Cerebellar cortex (tissue), 1 donor: Measurements from ENCODE around the gene KCNK2.

Source experiments
- DNase-seq: peaks from one replicate; pipeline ENCODE4 v3.0.0-alpha.2; 2015; ENCODE audit warnings: low spot score

KCNK2 gene

GRCh38 chr1:215082532-215083382, at the start of gene KCNK2:
TSS of gene KCNK2 (plus strand) at chr1:215082737. CDS start at chr1:215083386, 649 bp downstream.
- DNase-seq, result no peak

DNA sequence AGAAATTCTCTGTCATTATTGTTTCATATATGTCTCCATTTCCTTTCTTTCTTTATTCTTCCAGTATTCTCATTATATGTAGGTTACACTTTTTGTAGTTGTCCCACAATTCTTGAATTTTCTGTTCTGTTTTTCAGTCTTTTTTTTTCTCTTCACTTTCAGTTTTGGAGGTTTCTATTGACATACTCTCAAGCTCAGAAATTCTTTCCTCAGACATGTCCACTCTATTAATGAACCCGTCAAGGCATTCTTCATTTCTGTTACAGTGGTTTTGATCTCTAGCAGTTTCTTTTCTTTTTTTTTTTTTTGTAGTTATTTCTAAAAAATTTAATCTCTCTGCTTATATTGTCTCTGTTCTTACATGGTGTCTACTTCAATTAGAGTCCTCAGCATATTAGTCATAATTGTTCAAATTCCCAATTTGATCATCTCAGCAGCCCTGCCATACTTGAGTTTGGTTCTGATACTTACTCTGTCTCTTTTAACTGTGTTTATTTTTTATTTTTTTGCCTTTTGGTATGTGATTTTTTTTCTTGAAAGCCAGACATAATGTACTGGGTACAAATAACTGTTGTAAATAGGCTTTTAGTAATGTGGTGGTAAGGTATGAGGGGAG, 49.5 kb upstream of the KCNK2 start:
- DNase-seq, result no peak

DNA sequence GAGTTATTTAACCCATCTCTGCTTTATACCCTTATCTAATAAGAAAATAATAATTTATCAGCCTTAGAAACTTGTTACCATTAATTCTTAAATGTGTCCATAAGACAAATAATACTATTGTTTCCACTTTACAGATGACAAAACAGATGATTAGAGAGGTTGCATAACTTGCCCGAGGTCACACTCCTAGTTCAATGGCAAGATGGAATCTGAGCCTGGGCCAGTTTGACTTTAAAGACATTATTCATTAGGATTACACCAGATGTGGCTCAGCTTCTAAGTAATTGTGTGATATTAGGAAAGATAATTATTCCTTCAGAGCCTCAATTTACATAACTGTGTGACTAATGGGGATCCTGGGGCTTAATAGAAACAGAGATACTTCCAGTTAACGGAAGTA, 42.3 kb upstream of the KCNK2 start:
- no peak for DNase-seq

GRCh38 chr1:215043401-215043800, 39.1 kb upstream of the KCNK2 start:
- no peak for DNase-seq

DNA sequence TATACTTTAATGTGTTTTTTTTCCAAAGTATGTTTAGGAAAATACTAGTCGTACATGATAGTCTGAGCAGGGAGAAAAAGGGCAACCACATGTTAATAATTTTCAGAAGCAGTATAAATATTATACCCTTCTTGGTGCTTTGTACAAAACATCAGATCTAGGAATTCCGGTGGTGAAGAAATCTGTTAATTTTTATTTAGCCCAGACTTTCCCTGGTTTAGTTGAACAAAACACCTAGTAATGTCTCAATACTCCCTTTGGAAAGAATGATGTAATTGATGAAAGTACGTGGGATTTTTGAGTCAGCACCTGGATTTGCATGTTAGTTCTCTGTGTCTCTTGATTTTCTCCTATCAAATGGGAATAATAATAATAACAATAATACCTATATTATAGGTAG, 38.4 kb upstream of the KCNK2 start:
- no peak for DNase-seq

DNA sequence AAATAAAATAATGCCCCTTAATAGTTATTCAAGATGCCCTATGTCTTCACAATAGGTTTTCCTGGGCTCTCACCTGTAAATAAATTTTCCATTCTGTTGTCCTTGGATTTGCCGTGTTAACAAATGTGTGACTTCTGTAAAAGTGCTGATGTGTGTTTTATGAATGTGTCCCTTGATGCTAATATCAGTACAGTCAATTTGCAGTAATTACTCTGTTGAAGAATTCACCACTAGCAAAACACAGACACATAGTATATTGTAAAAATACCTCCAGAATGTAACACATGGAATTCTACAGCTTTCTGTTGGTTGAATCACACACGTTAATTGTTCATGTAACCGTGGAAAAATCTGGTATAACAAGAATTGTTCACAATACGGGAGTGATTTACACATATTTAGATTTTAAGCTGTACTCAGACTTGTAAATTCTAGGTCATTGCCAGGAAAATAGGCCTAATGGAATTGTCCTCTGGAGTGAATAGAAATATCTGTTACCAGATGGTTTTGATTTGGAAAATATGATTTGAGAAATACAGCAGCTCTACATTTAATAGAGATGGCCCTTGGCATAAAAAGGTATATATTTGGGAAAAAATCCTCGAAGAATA, 36.7 kb upstream of the KCNK2 start:
- no peak for DNase-seq

GRCh38 chr1:215052256-215053015, 30.1 kb upstream of the KCNK2 start:
- DNase-seq, result no peak

DNA sequence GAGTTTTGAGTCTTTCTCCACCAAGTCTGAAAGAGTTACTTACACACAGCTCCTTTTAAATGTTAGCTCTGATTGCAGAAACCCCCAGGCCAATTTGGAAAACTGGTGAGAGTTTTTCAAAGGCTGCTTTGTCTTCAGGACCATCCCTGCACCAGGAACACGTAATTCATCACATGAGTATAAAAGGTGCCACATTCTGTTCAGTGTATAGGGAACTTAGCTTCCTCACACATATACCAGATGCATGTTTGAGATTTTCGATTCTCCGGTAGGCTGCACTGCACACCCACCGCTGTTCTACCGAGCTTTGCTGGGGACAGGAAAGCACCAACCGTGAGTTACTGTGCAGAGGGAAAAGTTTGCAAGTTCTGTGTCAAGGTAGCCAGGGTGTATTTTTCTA, 28.3 kb upstream of the KCNK2 start:
- DNase-seq, result no peak

DNA sequence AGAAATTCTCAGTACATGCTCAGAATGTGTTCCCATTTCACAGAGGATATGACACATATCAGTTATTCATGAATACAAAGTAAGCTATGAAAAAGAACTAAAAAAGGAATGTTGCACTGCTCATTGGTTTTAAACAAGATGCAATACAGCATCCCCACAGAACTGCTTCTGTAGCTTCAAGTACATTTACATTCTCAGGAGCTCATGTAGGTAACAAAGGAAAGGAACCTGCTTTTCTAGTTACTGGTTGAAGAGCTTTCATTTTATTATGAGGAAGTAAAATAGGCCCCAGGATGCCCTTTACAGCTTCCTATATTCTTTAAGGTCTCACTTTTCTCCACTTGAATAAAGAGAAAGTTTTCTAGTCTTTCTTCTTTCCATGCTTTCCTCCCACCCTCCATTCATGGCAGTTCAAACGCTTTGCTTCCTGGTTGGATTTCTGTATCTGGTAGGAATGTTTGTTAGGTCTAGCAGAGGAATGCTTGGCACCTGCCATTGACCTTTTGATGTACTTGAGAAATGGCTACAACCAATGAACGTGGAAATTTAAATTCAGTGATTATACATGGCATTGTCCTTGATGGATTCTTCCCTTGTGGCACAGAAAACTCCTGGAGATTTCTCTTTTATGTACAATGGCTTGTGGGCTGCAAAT, 27.1 kb upstream of the KCNK2 start:
- DNase-seq, result no peak

- no peak for DNase-seq
Measured at GRCh38 chr1:215056584-215056983, 26.0 kb upstream of the KCNK2 start.

GRCh38 chr1:215059947-215060346, 22.6 kb upstream of the KCNK2 start:
- DNase-seq, result peak; percentile 32

GRCh38 chr1:215064327-215064726, 18.2 kb upstream of the KCNK2 start:
- no peak for DNase-seq

GRCh38 chr1:215071078-215071477, 11.5 kb upstream of the KCNK2 start:
- no peak for DNase-seq

GRCh38 chr1:215076322-215076721, 6.2 kb upstream of the KCNK2 start:
- peak; percentile 17 for DNase-seq

DNA sequence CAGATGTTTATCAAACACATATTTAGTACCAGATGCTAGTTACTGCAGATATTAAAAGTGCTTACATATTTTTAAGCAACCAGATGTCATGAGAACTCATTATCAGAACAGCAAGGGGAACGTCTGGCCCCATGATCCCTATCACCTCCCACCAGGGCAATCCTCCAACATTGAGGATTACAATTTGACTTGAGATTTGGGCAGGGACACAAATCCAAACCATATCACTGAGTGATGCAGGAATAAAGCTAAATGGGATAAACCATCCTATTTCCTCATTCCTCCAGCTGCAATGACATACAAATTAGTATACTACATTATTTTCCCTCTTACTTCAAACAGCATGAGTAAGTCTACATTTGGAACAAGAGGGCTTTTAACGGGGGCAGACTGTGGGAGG, 3.1 kb upstream of the KCNK2 start:
- no peak for DNase-seq

GRCh38 chr1:215081661-215082531, 641 bp upstream of the KCNK2 start:
- no peak for DNase-seq

GRCh38 chr1:215083383-215083961, 935 bp downstream of the KCNK2 start:
- no peak for DNase-seq

- DNase-seq, result no peak
Measured at GRCh38 chr1:215084621-215085020, 2.1 kb downstream of the KCNK2 start.

DNA sequence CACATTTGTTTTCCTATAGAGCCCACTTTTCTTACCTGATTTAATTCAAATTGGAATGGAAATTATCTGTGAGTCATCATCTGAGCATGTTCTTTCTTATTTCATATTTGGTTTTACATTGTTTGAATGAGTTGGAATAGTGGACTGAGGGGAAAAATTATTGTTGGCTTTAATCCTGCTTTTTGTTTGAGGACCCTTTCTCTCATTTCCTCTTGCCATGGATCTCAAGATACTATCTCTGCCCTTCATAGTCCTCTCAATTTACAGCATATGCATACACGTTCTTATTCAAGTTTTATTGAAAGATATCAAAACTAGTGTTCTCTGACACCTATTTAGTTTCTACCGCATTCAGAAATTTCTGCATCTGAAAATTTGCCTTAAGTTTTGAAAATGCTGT, 5.1 kb downstream of the KCNK2 start:
- DNase-seq, result no peak

GRCh38 chr1:215094381-215094780, 11.8 kb downstream of the KCNK2 start:
- no peak for DNase-seq

- no peak for DNase-seq
Measured at GRCh38 chr1:215095524-215095923, 13.0 kb downstream of the KCNK2 start.
